ENCODE measurements around the gene GNAQ.
A peak's percentile ranks its signal among the peaks of the same experiment; 100 is the strongest.

The GNAQ gene

DNA sequence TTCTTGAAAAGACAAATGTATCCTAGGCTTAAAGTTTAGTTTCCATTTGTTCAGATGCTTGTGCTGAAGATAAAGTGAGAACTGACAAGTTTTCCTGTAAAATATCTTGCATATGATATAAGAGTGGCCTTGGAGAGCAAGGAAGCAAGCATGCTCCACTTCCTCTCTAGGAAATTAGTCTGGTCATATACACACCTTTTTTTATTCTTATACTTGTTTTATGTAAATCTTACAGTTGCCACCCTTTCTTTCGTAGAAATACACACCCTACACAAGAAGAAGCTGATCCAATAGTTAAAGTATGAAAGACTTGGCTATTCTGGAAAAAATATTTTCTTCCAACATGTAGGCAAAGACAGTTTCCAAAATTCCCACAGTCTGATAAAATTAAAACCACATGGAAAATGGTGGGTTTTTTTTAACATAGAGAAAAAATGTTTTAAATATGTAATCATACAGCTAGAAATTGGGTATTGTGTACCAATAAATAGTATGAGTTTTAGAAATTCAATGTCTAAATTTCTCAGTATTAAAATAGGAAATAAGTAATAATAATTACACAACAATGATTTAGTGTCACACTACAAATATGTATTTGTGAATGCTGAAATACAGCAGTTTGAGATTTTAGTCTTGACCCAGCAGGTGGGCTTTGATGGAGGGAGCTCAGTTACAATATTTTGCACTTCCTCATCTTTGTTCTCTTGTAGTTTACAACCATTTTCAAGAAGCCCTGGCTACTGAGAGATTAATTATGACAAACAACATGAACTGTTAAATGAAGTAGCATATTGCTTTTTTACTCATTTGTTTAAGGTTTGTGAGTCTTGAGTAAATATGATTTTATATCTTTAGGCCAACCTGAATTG lies 197.8 kb downstream of the GNAQ start:
- DNase-seq, result no peak

DNA sequence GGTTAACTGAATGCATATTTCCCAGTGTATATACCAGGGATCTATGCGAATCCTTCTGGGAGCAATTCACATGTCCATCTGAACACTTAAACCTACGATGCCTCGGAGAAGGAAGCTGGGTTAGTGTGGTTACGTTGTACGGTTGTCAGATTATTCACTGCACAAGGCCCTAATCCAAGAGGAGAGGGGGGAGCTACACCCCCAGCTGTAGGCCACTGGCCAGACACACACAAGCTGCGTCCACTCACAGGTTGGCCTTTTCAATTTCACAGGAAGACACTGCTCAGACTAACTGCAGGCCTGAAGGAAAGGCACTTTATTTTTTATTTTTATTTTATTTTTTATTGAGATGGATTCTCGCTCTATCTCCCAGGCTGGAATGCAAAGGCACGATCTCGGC lies 199.0 kb downstream of the GNAQ start:
- no peak for DNase-seq

GRCh38 chr9:77831781-77832180 lies 199.8 kb downstream of the GNAQ start:
- DNase-seq, result no peak

DNA sequence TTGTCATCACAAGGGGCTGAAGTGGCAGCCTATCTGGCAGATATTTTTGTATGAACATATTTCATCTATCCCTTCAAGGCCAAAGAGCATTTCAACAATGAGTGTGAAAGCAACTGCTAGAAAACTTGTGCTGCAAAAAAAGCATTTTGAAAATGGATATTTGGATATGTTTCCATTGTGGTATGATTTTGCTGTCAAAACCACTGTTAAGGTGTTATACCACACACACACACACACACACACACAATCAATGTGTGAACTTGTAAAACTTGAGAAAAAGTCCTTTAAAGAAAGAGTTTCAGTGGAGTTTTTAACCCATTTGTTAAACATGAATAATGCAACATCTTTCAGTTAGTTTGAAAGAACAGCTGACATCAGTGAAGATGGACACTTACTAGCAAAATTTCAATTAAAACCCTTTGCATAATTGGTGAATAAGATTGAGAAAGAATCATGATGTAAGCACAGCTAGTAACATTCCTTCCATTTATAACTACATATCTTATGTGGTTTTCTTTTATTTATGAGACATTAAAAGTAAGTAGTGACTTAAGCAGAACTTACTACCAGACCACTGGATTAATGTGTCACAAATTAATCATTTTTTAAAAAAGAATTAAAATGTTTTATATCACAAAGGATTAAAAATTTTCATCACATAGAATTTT lies 200.9 kb downstream of the GNAQ start:
- DNase-seq, result no peak

DNA sequence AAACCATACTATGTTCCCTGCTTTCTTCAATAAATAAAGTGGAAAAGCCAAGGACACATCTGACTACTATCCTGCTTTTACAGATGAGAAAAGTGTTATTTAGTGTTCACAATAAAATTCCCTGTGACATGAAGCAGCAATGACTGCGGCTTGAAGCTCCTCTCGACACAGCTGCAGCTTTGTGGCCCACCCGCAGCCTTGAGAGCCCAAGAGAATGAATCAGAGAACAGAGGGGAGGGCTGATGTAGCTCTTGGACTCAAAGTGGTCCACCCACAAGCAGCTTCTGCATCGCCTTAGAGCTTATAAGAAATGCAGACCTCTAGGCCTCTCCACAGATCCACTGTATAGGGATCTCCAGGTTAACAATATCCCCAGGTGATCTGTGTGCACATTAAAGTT lies 202.2 kb downstream of the GNAQ start:
- no peak for DNase-seq

GRCh38 chr9:77827104-77827784 lies 204.4 kb downstream of the GNAQ start:
- DNase-seq, result no peak

- DNase-seq, result no peak
These were observed 205.0 kb downstream of the GNAQ start for GRCh38 chr9:77826621-77827020.

DNA sequence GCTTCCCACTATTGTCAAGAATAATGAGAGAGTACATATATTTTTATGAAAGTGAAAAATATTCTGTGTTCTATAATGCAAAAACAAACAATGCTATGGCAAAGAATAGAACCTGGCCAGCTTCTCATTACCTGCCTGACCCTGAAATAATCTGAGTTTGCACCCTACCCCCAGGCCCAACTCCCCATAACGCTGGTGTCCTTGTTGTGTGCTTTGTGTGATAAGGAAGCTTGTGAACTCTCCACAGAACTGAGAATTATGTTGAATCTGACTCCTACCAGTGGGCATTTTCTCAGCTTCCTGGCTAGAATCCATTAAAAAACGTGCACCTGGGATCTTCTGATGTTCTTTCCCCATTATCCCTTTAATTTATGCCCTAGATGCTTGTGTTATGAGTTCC lies 205.5 kb downstream of the GNAQ start:
- no peak for DNase-seq

DNA sequence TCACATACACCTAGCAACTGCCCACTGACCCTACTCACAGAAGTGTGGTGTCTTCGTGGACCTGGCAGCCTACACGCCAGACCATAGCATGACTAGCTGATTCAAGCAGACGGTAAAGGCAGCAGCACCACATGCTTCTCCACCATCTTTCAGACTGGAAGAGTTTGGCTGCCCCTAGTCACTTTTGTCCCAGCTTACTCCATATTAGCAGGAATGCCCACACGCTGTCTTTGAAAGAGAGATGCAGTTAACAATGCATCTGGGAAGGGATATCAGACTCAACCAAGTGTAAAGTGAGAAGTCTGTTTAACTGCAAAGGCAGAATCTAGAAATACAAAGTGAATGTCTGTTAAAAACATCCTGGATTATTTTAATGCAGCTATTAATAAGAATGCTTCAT lies 206.2 kb downstream of the GNAQ start:
- DNase-seq, result no peak

- no peak for DNase-seq
These were observed 211.2 kb downstream of the GNAQ start for GRCh38 chr9:77820293-77820954.

GRCh38 chr9:77819657-77820056 lies 212.0 kb downstream of the GNAQ start:
- DNase-seq, result peak; percentile 11

DNA sequence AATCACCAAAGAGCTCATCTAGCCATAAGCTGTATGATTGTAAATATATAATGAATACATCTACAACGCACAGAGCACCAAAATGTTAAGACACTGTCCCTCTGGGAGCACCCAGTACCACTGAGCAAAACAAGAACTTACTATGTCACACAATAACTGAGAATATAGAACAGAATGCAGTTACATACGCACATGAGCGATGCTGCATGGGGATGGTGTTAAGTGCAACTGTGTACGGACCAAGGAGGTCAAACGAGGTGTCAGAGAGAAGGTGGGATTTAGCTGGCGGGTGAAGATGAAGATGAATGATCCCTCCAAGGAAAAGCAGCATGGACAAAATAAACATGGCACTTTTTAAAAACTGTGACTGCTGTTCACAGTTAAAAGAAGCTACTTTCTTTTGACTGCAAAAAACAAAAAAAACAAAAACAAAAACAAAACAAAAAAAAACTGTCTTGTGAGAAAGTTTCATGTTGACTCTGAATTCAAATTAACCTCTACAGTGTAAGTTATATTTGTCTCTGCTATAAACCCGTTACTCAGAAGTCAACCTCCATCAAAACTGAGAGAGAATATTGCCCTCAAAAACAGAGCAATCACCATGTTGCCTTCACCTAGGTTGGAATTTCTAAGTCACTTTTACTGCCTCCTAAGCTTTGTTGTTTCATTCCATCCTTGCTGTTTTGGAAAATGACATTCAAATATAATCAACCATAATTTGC lies 213.9 kb downstream of the GNAQ start:
- no peak for DNase-seq

GRCh38 chr9:77816641-77817341 lies 214.8 kb downstream of the GNAQ start:
- no peak for DNase-seq

DNA sequence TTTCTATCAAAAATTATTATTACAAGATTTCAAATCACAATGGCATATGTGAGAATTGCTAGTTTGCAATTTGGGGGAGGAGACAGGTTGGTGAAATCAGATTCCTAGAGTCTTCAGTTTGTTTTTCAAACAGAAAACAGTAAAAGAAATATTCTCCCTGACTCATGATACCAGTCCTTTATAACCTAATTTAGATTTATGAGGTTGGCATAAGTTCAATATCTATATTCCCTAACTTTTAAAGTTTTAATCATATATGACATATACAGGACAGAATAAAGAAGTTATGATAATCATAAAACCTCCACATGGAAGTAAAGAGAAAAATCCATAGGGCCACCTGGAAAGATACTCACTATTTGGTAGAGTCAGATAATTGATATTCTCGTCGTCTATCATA lies 216.4 kb downstream of the GNAQ start:
- DNase-seq, result no peak

DNA sequence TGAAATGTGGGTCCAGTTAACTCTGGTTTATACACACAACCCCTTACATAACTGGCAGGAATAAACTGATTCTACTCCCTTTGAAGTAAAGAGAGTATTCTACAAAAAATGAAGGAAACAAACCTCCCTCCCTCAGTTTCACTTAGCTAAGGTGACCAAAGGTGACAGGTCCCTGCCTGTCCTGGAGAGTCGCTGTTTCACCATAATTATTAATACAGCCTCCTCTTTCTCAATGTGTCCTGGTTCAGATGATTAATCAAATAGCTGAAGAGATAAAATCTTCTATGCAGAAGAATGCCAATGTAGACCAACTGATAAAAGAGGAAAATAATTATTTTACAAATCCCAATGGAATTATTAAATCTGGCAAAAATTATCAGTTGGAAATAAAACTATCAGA lies 219.8 kb downstream of the GNAQ start:
- no peak for DNase-seq

GRCh38 chr9:77810637-77811119 lies 220.9 kb downstream of the GNAQ start:
- DNase-seq, result no peak

- no peak for DNase-seq
These were observed 221.6 kb downstream of the GNAQ start for GRCh38 chr9:77810047-77810446.

DNA sequence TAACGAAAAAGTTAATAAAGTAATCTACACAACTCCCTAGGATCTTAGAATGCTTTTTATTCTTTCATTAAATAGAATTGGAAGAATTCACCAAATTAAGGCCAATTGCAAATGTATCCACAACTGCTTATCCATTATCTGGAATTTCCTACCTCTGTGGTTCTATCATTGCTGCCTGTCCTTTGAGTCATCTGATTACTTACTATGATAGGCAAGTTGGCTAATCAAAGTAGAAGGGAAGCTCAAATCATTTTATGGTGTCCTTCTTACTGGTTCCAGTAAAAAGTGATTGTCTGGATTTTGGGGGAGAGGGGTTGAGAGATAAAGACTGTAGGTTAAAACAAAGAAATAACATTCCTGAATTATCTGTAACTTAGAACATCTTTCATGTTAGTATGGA lies 222.1 kb downstream of the GNAQ start:
- no peak for DNase-seq

GRCh38 chr9:77808751-77809081 lies 222.9 kb downstream of the GNAQ start:
- DNase-seq, result no peak

DNA sequence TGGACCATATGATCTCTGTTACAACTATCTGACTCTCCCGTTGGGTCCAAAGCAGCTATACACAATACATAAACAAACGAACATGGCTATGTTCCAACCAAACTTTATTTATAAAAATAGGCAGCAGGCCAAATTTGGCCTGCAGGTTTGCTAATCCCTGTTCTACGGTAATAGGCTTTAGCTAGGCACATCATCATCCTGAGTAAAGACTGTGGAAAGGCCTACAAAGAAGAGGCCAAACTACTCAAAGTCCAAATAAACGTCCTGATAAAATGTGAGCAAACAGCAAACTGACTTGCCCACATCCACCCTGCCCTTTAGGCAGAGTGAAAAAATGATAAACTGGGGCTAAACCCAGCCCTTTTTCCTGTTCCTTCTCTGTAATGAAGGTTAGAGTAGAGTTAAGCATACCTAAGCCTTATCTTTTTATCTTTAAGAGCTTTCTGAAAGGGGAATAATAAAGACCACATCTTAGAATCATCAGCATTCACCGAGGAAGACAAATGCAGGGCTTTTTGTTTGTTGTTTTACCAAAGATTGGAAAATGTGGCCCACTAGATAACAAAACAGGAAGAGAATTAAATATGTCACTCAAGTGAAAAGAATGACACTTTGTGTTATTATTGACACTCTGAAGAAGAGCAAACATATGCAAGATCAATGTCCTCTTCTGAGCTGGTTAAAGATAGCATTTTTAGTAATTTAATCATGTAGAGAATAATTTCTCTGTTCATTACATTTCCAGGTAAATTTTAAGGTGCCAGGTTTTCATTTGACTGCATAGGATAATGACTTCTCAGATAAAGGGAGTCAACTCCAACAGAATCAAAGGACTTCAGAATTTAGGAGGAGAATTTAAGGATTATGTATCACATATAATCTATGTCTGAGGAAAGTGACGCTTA lies 223.5 kb downstream of the GNAQ start:
- no peak for DNase-seq

GRCh38 chr9:77807281-77807683 lies 224.3 kb downstream of the GNAQ start:
- no peak for DNase-seq
